NCI-H128 (cell line): ENCODE data around the gene AKT3.

Experiments
- DNase-seq: peaks from one replicate; lab custom pipeline; 2025; ENCODE audit not compliant: unreplicated experiment; lab: John Stamatoyannopoulos, UW

Gene AKT3

DNA sequence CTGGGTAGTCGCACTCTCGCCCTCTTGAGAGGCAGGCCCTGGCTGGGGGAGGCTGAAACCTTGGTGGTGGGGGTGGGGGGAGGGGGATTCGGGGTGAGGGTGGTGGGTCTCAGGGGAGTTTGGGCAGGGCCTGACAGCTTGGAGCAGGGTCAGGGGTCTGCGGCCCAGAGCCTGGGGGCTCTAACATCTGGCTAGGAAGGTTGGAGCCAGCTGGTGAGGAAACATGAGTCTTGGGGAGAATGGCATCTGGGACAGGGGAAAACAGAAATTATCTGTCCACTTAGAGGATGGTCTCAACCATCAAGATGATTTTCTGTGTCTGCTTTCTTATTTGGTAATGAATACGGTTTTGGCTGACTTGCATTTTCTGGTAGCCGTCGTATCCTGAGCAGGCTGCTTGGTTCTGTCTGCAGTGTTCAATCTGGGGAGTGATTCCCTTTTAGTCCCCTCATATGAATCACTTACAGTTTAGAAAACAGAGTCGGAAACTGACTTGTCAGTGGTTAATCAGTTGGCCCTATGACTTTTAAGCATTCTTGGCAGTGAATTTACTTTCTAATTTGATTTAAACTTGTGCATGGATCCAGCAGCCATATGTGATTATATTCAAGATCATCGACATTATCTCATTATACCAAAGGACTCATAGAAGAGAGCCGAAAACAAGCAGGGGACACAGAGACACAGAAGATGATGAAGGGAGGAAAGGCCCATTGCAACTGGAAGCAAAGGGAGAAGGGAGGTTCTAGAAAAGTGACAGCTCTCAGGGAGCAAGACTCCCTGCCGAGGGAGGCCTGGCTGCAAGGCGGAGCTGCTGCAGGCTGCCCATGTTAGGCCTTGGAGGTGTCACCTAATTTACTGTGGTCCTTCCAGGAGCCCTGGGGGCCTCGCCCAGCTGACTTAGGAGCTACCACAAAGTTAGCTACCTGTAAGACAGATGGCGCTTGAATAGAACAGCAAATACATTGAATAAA, 356.6 kb downstream of the AKT3 start:
- DNase-seq = no peak

DNA sequence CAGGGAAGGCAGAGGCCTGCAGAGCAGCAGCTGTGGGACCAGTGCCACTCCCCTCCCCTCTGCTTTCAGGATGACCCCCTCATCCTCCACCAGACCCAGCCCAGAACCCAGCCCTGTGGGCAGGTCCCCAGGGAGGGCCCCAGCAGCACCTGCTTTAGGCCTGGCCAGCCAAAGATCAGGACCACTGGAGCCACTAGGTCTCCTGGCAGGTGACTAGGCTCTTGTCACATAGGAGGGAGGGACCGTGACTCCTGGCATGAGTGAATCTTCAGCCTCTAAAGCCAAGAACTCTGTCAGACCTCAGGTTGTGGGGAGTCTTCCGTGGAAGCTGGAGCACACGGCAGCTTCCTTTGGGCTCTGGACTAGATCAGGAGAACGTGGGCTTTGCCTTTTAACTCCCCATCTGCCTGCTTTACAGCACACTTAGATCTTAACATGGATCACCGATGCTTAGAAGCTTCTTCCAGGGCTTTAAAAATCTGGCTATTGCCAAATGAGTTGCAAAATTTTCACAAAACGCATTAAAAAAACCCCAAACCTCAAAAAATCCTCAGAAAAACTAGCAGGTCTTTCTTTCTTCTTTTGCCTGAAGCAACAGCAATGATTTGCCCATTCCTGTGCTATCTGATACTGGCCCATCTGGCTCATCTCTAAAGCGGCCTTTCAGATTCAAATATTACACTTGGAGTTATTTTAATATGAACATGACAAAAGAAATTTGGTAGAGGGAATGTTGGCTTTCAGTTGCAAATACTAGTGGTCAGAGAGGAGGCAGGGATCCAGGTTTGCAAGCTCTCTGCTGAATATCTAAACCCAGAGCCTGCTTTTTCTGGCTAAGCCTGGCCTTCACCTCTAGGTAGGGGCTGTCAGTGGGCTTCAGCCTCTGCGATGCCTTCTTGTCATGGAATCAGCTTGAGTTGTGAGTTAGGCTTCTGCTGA, 359.0 kb downstream of the AKT3 start:
- no peak for DNase-seq

DNA sequence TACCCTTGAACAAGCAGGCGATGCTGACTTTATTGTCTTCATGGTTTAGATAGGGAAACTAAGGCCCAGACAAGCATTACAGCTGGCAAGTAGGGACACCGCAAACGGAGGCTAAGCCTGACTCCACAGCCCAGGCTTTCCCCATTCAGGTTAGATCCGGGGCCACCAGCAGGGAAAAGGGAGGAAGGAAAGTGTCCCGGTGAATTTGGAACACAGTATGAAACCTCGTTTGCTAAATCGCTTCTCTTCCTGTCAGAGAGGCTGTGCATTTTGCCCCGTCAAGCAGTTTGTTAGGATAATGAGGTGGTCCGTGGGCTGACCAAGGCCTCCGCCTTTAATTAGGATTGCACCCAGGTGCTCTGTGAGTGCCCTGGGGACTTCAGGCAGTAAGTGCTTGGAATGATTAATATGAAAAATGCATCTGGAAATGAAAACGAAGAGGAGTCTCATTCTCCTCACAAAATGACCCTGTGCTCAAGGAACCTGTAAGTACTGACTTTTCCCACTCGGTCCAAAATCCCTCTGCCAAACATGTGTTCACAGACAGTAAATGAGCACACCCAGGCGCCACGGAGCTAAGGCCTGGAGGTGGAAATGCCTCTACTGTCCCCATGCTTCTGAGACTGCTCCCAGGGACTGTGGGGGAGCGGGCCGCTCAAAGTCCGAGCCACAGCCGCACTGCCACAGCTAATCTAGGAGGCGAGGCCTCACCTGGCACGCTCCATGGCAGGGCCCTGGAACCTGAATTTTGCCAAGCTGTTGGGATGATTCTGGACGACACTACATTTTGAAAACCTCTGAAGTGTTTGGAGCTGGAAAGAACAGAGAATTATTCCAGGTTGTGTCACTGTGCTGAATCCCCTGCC, 360.1 kb downstream of the AKT3 start:
- no peak for DNase-seq

DNA sequence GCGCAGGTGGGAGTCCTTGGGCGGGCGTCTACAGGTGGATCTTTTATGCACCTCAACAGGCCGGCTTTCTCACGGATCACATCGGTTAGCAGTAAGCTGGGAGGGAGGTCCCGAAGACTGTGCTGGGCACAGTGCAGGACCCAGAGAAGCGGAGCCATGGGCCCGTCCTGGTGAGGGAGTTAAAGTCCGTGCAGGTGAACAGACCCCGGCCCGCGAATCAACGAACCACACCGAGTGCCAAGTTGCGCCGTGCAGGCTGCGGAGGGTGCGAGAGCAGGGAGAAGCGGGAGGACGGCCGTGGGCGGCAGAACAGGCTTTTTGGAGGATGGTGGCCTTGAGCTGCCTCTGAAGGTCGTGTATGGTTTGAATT, 360.9 kb downstream of the AKT3 start:
- DNase-seq = no peak

DNA sequence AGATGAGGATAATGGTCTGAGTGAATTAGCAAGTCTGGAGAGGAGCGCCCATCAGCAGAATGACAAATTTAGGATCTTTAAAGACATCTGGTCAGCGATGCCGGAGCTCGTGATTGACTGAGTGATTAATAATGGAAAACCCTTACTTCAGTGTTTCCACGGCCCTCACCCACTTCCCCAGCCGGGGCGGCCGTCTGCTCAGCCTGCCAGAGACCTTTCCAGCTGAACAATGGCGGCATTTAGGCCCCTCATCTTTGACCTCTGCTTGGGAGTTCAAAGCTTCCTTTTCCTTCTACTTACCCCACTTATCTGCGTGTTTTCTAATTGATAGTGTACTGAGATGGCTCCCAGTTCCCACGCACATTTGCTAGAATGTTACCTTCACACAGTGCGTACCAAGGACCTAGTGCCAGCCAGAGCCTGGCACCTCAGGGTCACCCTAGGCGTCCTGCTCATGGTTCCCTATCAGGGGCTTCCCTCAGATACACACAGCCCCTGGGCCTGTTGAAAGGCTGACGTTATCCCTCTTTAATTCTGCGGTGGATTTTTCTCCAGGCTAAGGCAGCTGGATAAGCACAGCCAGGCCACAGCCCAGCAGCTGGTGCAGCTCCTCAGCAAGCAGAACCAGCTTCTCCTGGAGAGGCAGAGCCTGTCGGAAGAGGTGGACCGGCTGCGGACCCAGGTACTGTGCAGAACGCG, 361.4 kb downstream of the AKT3 start:
- no peak for DNase-seq

DNA sequence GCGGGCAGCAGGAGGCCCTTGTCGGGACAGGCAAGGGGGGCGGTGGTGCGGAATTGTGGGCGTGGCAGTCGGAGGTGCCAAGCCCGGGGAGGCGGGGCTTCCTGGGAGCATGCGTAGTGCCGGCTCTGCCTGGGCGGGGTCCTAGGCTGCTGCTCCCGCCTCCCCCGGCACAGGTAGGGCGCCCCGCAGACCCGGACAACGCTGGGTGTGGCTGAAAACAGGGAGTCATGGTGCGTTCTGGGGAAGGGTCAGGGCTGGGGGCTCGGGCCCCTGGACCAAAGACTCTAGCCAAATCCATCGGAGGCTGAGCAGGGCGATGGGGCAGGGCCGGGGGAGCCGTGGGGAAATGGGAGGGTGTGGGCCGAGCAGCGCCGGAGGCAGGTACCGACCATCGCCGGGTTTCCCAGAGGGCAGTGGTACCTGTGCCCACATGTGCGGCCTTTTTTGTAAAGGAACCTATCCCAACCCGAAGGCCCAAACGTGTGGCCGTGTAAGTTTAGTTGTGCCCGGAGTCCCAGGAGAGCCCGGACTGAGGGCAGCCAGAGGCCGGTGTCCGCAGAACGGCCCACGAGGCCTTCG, 362.3 kb downstream of the AKT3 start:
- no peak for DNase-seq

DNA sequence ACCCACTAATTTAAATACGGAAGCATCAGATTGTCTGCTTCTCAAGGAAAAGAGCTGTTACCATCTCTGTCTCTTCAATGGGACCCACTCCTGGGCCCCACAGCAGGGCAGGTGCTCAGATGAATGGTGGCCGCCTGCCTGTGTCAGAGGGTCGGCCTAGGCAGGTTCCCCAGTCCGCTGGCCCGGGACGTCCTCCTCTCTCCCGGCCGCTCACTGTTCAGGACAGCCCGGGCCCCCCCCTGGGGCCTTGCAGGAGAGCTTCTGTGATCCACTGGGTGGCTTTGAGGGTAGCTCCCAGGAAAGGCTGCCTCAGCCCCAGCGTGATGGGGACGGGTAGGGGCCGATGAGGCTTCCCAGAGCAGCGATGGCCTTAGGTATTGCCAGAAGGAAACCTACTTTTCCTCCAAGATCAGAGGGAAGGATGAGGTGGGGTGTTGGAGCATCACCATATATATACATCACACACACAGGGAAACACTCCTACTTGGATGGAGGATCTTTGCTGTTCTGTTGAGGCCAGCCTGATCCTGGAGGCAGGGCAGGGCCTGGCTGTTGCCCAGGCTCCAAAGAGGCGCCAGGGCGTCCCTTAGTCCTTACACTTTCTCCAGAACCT, 362.9 kb downstream of the AKT3 start:
- DNase-seq = no peak

DNA sequence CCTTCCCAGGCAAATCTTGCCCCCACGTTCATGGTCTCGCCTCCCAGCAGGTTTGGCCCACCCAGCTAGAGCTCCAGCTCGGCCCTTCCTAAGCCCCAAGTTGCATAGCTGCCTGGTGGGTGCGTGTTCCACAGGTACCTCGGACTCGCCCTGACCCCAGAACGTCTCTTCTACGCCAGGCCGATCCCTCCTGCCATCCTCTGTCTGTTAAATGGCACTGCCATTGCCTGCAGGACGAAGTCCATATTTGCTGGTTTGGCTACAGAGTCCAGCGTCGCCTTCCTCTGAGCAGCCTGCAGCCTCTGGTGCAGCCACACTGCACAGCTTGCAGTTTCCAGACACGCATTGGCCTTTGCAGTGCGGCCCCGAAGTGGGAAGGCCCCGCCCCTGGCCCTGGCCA, 366.1 kb downstream of the AKT3 start:
- no peak for DNase-seq

DNA sequence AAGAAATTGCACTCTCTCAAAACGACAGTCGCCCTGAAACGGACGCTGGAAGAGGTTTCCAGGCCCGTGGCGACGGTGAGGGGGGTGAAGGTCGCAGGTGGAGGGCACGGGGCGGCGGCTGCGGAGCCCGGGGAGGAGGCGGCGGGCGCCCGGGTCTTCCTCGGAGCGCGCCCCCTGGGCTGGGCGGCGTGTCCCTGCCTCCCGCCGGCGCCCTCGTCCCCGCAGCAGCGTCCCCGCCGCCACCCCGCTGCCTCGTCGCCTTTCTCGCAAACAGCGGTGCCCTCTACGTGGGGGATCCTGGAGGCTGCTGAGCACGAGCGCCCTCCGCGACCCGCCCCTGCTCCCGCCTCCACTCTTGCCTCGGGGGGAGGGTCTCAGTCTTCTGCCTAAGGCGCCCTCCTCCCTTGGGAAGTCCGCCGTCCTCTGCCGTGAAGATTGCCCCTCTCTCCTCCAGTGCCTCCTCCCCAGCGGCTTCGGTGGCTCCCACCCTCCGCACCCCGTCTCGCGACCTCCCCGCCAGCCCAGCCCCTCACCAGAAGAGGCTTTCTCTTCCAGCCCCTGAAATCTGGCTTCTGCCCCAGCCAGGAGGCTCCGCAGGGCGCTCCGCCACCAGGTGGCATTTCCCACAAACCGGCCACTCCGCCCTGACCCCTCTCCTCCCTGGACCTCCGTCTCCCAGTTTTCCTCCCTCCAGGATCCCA, 366.8 kb downstream of the AKT3 start:
- no peak for DNase-seq

DNA sequence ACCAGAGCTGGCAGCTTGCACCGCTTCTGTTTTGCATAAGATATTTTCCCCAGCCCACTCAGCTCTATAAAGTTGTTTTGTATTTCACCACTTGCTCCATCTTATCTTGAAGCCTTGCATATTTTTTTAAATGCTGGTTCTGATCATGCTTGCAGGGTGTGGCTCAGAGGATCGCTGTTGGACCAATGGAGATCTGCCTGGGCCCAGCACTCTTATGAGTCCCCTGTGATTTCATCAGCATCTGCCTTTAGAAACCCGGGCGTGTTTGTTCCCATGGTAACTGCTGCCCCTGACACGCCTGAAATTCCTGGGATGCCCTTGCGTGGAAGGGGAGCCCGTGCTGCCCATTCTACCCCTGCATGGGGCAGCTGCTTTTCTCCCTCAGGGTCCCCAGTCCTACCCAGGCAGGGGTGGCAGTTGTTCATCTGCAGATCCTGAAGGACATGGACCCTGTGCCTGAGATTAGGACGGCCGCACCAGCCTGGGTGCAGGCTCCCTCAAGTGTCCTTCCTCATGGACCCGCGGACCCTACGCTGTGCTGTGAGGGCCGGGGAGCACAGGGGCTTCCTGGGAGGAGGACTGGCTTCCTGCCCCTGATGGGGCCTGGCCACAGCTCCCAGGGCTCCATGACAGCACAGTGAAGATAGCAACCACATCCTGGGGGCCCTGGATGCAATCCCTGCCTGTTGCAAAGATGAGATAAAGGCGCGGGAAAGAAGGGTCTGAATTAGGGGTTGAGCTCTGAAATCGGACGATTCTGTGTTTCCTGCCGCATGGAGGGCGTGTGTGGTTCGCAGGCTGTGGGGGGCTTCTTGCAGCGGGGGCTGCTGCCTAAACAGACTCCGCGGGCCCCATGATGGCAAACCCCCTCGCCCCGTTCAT, 367.7 kb downstream of the AKT3 start:
- no peak for DNase-seq

DNA sequence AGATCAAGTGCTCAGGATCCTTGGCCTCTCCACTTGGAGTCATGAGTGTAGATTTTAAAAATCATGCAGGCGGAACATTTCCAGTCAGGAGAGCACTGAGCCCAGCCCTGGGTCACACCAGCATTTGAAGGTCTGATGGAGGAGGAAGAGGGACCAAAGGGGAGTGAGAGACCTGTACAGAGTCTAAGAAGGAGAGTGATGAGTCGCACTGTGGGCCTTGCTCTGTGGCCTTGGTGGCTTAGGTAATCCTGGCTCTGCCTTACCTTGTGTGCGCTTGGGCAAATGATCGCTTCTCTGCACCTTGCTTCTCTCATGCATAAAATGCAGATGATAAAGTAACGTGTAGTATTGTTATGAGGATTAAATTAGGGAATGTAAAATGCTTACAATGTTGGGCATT, 368.9 kb downstream of the AKT3 start:
- DNase-seq = no peak

DNA sequence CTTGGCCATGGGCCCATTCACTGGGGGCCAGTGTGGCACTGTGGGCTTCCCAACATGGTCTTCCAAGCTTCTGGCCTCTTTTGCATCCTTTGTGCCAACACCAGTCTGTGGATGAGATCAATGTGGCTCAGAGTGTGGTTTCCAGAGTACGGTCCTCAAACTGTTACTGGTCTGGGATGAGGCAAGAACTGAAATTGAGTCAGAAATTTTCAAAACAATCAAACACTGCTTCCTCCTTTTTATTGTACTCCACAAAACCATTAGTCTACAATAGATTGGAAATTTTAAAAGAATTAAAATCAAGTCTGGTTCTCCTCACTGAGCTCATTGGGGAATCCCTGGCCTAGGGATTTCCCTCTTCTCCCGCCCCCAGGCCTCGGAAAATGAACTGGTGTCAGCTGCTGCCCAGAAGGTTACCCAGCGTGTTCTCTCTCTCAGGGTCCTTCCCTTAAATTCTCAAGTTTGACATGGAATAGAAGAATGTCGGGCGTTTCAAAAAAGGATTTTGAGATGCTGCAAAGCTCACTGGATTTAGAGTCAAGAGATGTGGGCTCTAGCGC, 372.2 kb downstream of the AKT3 start:
- no peak for DNase-seq

DNA sequence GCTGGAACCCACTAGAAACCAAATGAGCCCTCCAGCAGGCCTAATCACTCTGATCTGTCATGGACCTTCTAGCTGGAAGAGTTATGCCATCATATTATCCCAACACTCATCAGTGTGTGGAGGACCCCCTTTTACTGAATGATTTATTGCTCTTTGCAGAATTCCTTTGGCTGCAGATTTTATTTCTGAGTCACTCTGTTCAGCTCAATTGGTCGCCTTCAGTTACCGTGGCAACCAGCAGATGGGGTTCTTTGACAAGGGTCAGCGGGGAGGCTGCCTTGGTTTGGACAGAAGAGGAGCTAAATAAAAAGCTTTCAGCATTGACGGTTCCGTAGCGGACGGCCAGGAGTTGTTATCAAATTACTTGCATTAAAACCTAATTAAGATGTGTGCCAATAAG, 374.1 kb downstream of the AKT3 start:
- DNase-seq = no peak

DNA sequence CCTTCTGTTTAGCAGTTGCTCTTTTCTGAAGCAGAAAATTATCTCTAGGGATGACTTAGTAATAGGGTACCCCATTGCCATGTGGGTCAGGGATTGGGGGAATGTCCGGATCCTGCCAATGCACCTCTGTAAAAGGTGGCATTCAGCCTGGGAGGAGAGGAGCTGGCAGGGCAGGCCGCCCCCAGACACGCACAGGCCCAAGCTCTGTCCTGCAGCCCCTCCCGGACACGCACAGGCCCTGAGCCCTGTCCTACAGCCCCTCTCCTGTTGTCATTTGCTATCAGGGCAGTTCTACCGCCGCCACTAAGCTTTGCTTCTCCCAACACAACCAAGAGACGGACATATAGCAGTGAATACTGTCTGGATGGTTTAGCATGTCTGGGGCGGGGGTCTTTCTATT, 375.1 kb downstream of the AKT3 start:
- DNase-seq = no peak

DNA sequence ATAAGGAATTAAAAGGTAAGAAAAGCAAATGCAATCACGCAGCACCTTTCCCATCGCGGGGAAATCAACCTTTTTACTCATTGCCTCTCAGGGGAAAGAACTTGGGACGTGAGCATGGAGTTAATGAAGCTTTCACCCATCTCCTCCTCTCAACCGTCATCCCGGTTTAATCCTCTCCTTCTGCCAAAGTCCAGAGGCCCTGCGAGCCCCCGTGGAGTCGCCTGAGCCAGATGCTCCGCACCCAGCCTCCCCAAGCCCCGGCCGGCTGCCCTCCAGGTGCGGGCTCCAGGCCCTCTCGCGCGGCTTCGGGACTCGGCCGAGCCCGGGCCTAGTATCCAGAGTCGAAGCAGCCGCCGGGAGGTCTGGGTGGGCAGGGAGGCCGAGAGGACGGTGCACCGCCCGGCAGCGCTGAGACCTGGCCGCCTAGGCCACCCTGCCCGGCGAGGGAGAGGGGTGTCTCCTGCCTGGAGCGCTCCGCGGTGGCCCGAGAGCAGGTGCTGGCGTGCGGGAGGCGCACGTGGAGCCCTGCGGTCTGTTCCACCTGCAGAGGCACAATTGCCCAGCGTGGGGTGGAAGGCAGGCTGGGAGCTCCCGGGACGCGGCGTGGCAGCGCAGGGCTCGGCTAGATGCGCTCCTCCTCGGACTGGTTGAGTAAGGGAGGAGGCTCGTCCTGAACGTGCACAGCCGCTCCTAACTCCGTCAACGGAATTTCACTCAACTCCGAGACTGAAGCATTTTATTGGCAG, 375.7 kb downstream of the AKT3 start:
- no peak for DNase-seq

DNA sequence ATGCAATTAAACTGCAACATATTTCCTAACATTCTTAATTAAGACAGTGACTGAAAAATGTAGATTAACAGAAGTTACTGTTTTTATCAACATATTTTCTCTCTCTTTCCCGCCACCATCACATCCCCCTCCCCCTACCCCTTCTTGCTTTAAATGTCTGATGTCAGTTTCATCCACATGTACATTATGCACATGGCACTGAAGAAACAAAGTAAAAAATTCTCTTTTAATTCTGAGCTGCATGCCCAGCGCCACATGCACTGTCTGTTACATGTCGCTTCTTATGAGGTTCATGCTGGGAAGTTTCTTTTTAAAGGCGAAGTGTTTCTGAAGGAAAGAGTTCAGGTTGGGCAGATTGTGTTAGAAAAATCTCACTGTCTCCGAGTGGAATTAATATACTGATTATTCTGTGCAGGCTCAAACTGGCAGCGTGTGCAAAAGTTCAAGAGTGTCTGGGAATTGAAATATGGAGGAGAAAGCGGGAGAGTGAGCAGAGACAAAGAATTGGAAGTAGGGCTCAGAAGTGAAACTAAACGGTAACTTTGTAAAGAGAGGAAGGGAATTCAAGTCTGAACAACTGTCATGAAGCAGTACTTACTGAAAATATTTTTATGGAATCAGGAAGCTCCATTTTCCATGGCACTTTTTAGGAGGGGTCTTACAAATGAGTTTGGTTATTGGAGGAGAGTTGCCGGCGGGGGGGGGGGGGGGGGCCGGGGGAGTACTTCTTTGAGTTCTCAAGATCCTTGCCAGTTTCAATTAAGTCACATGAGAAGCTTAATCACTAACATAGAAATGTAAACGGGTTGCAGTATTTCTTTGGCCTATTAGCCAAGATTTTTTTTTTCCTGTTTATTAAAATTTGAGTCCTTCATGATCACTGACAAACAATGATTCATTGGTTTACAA, 376.6 kb downstream of the AKT3 start:
- no peak for DNase-seq
